Measurements from ENCODE around the gene FRZB.

DNA sequence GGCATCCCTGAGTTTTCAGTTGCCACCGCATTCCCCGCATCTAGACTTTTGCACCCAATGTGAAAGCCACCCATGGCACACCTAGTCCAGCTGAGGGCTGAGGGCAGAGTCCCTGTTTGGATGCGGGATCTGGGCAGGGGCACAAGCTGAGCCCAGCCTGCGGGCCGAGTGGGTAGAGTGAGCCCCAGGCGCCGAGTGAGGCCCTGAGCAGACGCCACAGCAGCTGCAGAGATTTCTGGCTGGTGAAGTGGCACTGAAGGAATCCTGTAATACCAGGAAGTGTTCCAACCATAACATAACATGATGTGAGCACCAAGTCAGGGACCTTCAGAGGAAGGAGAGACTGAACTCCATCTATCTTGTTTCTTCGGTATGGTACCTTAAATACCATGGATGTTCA, 27.7 kb upstream of the FRZB start:
- TF ChIP-seq XRCC4 (IDR thresholded peaks at IDR 0.05; ENCODE audit: extremely low read depth, insufficient read depth, insufficient read length): no peak
- no peak for TF ChIP-seq KDM1A (IDR thresholded peaks at IDR 0.05)
- TF ChIP-seq ZFPM2 (CRISPR knock-in tag; IDR thresholded peaks at IDR 0.05): no peak

All from K562 (cell line).